Astrocyte of the hippocampus (primary cell): ENCODE results near the gene SPEN.
"Not testable (repeated sequence)": the region's sequence is repeated elsewhere in the genome, so short reads cannot be mapped to it uniquely, and the experiment has no call there.

Experiments used
- DNase-seq: peaks from one replicate; pipeline ENCODE4 v3.0.0; 2011; ENCODE audit warnings: low read depth, low spot score

SPEN gene, protein sequence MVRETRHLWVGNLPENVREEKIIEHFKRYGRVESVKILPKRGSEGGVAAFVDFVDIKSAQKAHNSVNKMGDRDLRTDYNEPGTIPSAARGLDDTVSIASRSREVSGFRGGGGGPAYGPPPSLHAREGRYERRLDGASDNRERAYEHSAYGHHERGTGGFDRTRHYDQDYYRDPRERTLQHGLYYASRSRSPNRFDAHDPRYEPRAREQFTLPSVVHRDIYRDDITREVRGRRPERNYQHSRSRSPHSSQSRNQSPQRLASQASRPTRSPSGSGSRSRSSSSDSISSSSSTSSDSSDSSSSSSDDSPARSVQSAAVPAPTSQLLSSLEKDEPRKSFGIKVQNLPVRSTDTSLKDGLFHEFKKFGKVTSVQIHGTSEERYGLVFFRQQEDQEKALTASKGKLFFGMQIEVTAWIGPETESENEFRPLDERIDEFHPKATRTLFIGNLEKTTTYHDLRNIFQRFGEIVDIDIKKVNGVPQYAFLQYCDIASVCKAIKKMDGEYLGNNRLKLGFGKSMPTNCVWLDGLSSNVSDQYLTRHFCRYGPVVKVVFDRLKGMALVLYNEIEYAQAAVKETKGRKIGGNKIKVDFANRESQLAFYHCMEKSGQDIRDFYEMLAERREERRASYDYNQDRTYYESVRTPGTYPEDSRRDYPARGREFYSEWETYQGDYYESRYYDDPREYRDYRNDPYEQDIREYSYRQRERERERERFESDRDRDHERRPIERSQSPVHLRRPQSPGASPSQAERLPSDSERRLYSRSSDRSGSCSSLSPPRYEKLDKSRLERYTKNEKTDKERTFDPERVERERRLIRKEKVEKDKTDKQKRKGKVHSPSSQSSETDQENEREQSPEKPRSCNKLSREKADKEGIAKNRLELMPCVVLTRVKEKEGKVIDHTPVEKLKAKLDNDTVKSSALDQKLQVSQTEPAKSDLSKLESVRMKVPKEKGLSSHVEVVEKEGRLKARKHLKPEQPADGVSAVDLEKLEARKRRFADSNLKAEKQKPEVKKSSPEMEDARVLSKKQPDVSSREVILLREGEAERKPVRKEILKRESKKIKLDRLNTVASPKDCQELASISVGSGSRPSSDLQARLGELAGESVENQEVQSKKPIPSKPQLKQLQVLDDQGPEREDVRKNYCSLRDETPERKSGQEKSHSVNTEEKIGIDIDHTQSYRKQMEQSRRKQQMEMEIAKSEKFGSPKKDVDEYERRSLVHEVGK (N-terminal part only)

DNA sequence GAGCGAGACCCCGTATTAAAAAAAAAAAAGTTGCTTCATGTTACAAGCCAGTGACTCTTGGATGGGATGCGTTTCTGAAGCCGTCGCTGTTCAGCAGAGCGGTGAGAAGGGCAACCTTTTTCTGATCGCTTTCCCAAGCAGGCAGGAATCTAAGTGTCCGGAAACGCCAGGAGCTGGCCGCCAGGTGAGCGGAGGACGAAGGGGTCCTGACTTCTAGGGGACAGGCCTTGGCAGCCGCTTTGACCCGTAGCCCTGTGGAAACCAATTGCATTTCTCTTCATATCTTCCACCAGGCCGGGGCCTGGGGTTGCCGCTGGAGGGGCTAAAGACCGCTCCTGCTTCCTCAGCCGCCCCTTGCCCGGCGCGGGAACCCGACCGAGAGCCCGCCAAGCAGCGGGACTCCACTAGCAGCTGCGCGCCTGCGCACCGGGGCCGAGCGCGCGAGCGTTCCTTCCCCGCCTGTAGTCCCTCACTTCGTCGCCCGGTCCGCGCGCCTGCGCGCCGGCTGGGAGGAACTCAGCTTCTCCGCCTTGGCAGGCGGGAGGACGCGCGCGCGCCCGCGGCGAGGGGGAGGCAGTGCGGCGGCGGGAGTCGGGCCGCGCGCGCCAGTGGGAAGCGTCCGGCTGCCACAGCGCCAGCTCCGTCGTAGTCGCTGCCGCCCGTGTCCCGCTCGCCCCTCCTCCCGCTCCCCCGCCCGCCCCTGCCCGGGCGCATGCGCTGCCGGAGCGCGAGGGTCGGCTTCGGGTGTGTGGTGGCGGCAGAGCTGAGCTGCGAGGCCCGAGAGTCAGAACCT lies at the start of gene SPEN:
Gene SPEN, plus strand, starts transcription at position 608 of the 793 bp plus-strand sequence. CDS start 361 bp downstream, outside the sequence.
- DNase-seq = peak; percentile 100

DNA sequence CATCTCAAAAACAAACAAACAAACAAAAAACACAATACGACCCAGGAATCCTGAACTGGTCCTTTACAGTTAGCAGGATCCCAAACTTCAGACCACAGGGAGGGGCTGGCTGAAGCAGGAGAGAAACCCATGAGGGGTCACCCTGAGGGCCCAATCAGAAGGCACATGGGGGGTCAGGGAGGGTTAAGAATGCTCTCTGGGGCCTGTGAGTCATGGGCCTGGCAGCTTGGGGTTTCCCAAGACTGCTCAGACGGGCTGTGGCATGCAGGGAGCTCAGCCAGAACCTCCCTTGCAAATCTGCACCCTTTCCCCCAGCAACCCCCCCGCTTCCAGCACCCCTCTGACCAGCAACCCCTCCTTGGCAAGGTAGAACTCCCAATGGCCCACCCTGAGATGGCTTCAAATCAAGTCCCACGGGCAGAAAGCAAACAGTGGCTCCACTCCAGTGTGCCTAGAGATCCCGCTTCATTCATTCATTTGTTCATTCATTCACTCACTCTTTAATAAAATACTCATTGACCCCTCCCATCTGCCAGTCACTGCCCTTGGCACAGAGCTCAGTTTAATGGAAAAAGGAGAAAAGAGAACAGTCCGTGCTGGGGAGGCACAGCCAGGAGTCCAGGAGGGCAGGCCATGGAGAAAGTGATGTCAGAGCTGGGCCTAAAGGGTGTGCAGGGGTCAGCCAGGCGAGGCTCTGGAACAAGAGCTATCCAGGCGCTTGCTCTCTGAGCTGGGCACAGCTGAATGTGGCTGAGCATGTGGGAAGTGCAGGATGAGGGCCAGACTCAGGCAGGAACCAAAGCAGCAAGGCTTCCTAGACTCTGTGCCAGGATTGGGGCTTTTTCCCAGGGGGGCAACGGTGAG lies 48.3 kb upstream of the SPEN start:
- DNase-seq = peak; percentile 99

DNA sequence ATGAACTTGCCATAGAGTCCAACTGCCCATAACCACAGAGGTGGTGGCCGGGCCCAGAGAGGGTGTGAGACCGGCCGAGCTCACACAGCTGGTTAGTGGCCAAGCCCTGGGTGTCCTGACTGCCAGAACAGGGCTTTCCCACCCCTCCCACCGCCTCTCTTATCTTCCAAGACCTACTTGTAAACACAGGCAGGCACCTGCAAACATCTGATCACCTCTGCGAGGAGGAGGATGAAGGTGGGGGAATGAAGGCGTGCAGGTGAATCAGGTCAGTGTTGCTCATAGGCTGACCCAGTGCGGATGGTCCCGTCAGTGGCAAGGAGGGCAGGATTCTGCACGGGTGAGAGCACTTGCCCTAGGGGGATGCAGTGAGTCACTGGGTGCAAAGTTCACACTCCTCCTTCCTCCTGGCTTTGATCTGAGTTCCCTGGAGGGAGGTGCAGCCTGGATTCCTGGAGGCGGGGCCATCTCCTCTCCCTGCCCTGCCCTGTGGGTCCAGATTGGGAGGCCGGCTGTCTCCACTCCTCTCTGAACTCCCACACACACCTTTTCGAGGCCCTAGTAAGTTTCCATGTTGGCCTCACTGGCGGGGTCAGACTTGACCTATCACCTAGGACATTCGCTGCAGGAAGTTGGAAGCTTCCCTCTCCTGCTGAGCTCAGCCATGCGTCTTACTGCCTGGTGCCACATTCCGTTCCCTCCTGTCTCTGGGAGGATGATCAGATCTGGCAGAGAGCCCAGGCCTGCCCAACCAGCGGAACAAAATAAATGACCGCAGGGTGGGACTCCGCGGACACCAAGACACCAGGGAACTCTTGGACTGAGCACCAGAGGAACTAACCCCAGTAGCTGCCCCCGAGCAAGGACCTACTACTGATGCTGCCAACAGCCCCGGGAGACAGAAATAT lies 47.3 kb upstream of the SPEN start:
- peak; percentile 58 for DNase-seq

DNA sequence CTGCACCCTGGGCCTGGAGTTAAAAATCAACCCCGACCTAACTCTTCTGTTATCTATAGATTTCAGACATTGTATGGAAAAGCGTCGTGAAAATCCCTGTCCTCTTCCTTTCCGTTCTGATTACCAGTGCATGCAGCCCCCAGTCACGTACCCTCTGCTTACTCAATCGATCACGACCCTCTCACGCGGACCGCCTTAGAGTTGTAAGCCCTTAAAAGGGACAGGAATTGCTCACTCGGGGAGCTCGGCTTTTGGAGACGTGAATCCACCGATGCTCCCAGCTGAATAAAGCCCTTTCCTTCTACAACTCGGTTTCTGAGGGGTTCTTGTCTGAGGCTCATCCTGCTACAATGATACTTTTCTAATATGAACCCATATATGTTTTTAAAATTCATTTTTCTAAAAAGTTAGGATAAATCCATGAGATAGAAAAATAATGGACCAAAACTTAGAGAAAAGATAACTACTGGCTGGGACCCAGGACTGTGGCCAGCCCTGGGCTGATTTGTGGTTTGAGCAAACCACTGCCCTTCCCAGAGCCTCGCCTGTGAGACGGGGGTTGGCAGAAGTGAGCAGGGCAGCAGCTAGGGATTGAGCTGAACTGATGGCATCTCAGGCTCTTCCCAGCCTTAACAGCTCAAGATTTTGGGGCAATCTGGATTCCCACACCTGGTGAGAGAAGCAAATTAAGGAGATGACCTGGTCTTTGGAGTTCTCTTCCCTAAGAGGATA lies 45.1 kb upstream of the SPEN start:
- DNase-seq = peak; percentile 87

DNA sequence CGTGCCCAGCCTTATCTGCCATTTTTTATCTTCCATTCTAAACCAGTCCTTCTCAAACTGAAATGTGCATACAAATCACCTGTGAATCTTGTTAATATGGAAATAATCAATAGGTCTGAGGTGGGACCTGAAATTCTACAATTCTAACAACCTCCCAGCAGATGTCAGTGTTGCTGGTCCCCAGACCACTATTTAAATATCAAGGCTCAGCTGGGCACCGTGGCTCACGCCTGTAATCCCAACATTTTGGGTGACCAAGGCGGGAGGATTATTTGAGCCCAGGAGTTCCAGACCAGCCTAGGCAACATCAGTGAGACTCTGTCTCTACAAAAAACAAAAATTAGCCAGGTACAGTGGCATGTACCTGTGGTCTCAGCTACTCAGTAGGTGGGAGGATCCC lies 44.1 kb upstream of the SPEN start:
- DNase-seq = peak; percentile 67

DNA sequence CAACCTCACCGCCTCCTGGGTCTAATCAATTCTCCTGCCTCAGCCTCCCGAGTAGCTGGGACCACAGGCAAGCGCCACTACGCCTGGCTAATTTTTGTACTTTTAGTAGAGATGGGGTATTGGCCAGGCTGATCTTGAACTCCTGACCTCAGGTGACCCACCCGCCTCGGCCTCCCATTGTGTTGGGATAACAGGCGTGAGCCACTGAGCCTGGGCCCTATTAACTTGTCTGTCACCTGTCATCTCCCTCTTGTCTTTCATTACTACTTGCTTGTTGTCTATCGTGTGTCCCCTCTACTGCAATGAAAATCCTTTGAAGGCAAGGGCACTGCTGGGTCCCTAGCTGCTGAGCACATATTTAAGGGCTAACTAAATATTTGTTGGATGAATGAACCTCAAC lies 43.4 kb upstream of the SPEN start:
- DNase-seq = no peak

DNA sequence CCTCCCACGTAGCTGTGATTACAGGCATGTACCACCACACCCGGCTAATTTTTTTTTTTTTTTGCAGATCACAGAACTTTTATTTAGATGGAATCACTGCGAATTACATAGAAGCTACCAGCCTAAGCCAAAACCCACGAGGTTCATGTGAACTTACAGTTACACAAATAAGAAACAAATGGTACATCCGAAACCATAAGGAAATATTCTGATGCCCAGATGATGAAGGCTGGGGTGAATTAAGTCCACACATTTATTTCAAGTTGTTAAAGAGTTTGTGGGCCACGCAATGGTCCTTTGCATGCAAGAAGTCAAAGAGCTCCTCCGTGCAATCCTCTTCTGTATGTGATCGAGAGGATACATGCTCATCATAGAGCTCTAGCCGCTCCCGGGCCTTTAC lies 40.4 kb upstream of the SPEN start:
- DNase-seq = no peak

DNA sequence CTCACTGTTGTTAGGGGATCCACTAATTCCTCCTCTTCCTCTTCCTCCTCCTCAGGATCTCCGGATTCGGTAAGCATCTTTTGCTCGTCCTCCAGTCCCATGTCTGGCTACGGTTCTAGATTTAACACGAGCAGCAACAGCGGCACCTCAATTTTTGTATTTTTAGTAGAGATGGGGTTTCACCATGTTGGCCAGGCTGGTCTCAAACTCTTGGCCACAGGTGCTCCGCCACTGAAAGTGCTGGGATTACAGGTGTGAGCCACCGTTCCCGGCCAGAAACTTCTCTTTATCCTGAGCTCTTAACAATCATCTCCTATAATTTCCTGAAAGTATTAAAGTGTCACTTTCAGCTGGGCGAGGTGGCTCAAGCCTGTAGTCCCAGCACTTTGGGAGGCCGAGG lies 40.0 kb upstream of the SPEN start, which contains the start of gene UQCRHL:
Gene UQCRHL, minus strand, starts transcription at position 101 of the 400 bp plus-strand sequence. Its CDS starts 0 bp downstream, at position 101.
- DNase-seq = not testable (repeated sequence)

DNA sequence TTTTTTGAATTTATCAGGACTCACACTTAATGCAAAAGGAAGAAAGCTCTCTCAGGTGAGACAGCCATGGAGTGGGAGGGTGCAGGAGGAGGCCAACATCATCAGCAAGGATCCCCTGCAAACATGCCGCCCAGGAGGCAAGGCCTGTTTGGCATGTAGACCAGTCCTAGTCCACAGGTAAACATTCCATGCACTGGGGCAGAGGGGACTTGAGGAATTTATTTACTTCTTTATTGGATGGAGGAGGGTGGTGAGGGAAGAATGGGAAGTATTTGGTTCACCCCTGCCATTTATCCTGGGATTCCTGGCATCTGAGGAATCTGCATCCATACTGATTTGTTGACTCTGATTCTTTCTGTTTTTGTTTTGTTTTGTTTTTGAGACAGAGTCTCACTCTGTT lies 38.6 kb upstream of the SPEN start:
- peak; percentile 49 for DNase-seq

DNA sequence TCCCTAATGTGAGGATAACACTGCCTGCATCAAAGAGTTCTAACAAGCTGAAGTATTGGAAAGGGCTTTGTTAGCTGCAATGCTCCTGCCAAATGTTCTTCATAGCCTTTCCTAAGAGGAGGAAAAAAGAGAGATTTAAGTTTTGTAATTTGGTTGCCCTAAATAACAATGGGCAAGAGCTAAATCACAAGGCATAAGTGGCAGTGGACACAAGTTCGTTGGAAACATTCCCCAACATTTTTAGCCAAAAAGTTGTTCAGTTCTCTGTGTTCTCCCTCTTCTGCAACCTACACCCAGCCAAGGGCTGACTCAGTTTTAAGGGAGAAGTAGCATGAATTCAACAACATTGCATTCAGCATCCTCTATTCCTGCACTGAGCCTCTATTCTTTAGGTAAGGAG lies 37.4 kb upstream of the SPEN start:
- DNase-seq = no peak

DNA sequence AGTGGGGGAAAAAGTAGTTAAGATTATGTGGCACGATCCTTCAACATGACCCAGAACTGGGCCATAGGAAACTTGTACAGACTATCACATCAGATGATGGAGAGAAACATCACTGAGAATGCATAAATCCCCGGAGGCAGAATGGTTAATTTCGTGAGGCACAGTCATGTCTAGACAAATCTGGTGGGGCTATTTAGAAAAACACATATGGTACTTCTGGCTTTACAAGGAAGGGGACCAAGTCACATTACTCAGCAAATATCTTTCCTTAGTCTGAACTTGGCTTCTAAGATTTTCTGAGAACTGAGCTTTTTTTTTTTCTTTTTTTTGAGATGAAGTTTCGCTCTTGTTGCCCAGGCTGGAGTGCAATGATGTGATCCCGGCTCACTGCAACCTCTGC lies 30.8 kb upstream of the SPEN start:
- no peak for DNase-seq

DNA sequence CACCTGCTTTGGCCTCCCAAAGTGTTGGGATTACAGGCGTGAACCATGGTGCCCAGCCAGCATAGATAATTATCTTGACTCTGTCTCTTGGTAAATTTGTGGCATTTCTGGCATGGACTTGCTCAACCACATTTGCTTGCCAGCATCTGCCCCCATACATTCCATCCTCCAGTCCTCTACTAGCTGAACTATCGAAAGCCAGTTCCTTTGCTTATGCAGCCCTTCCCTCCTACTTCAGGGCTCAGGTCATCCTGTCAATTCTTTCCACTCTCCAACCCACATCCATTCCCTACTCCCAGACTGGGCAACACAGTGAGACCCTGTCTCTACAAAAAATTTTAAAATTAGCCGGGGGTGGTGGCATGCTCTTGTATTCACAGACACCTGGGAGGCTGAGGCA lies 27.0 kb upstream of the SPEN start:
- peak; percentile 48 for DNase-seq

DNA sequence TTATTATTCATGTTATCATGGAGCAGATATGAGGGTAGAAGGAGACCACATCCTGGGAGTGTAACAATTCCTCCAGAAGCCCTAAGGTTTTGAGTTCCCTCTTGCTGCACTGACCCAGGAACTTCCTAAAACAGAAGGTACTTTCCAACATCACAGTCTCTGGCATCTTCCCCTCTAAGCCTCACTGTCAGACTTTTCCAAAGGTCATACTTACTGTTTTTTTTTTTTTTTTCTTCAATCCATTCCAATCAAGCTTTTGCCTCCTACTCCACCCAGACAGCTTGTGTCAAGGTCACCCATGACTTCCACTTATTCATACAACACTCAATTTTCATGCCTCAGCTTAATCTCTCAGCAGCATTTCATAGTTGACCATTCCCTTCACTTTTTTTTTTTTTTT lies 21.7 kb upstream of the SPEN start:
- DNase-seq = no peak

DNA sequence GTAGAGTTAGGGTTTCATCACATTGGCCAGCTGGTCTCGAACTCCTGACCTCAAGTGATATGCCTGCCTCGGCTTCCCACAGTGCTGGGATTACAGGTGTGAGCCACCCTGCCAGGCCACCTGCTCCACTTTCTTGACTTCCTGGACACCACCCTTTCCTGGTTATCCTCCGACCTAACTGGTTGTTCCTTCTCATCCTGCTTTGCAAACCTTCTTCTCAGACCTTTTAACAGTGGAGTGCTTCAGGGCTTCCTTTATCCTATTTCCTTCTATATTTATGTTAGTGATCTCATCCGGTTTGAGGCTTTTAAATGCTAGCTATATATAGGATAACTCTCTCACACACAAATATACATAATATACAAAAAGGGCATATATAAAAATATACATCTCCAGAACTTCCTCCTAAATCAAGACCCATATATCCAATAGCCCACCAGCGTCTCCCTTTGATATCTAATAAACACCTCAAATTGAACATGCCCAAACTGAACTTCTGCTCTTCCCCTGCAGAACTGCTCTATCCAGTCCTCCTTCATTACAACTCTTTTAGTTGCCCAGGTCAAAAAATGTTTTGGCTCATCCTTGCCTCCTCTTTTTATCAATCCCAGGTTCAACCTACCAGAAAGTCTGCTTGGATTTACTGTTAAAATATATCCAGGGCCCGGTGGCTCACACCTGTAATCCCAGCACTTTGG lies 20.5 kb upstream of the SPEN start:
- no peak for DNase-seq

DNA sequence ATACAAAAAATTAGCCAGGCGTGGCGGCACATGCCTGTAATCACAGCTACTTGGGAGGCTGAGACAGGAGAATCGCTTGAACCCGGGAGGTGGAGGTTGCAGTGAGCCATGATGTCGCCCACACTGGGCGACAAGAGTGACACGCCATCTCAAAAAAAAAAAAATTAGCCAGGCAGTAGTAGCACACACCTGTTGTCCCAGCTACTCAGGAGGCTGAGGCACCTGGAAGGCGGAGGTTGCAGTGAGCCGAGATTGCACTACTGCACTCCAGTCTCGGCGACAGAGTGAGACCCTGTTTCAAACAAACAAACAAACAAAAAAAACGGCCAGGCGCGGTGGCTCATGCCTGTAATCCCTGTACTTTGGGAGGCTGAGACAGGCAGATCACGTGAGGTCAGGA lies 19.9 kb upstream of the SPEN start:
- not testable (repeated sequence) for DNase-seq

DNA sequence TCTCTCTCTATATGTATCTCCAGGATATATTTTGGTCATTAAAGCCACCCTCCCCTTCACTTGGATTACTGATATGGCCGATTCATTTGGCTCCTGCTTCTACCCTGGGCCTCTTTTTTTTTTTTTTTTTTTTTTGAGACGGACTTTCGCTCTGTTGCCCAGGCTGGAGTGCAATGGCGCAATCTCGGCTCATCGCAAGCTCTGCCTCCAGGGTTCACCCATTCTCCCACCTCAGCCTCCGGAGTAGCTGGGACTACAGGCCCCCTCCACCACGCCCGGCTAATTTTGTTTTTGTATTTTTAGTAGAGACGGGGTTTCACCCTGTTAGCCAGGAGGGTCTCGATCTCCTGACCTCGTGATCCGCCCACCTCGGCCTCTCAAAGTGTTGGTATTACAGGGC lies 18.6 kb upstream of the SPEN start:
- DNase-seq = not testable (repeated sequence)

DNA sequence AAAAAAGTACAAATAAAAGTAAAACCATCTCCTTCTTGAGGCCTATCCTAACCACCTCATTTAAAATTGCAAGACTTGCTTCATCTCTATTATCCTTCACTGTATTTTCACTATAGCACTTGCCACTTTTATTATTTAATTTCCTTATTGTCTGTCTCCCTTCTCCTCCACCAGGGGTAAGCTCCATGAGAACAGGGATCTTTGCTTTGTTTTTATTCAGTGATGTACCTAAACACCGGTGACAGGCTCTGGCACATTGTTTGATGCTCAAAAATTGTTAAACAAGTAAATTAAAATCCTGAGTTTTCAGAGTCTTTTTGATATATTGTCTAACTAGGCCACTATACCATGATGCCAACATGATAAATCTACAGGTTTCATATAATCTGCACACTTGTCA lies 17.2 kb upstream of the SPEN start:
- DNase-seq = no peak
